K562 (cell line): ENCODE data around the gene SFMBT2. TPM values are rescaled to one million over a fixed set of nuclear protein-coding genes. Genes with fewer than 3 reads are reported as not detected.

ENCODE experiments used
- ATAC-seq: fragments of 200-7000 bp; cut with Tn5 transposase; 3 replicates; pipeline ENCODE4 v1.9.1; 2020; ENCODE audit warnings: moderate library complexity
- BruUV-seq: library from RNA; stranded (reverse); fragments of 400-500 nt; replicated peaks from 2 replicates; lab custom pipeline; 2021; lab: Mats Ljungman, UMichigan
- CTCF ChIA-PET: fragments of 300-600 bp; formaldehyde crosslinking; extraction: SDS; loops from one replicate; lab custom pipeline; 2021; ENCODE audit warnings: low intra/inter-chr PET ratio; lab: Yijun Ruan, JAX
- POLR2A ChIA-PET: fragments of 300-600, 350-650 bp; sonication (Branson Sonifier 250); formaldehyde crosslinking; extraction: SDS; loops from one replicate; lab custom pipeline; 2021; ENCODE audit warnings: antibody characterized with exemption, inconsistent platforms; lab: Yijun Ruan, JAX
- DNase-seq, 4 experiments: peaks; one replicate each; pipeline versions ENCODE4 v3.0.0 to v3.0.0-alpha.2; 2011 to 2018; ENCODE audit warnings: low spot score in 3 of 4, mixed read lengths in 3 of 4; ENCODE audit errors: extremely low read depth in 1 of 4
- FAIRE-seq: peaks from 2 replicates; lab custom pipeline; 2011; peaks lifted over from hg19 to GRCh38; lab: Jason Lieb, UNC
- H2AFZ ChIP-seq: 2 replicates; pipeline ENCODE4 v1.6.0; 2011; ENCODE audit warnings: low read depth, low read length, control low read depth, inconsistent platforms
- H3K27ac ChIP-seq: fragments of 200-600 bp; 3 replicates; pipeline ENCODE4 v1.8.0; 2011; ENCODE audit warnings: low read depth, mild to moderate bottlenecking, control low read depth, inconsistent platforms, low read length, moderate library complexity, mixed read lengths; ENCODE audit errors: extremely low read depth
- H3K27me3 ChIP-seq, 2 experiments: fragments of 300-600 bp in 1 of 2; 2 replicates in 1 of 2; 3 replicates in 1 of 2; pipeline versions ENCODE4 v1.6.0 to v1.8.0; 2011; ENCODE audit warnings: inconsistent platforms in 2 of 2, low read length in 2 of 2, mild to moderate bottlenecking in 1 of 2, mixed read lengths in 1 of 2, moderate library complexity in 1 of 2; ENCODE audit not compliant: control insufficient read depth in 2 of 2, insufficient read depth in 2 of 2
- H3K36me3 ChIP-seq: fragments of 300-600 bp; 3 replicates; pipeline ENCODE4 v1.8.0; 2011; ENCODE audit warnings: mild to moderate bottlenecking, low read length, inconsistent platforms; ENCODE audit not compliant: control insufficient read depth, insufficient read depth
- H3K4me1 ChIP-seq, 2 experiments: fragments of 200-600 bp in 1 of 2; replicated peaks in 1 of 2; 2 replicates in 1 of 2; 3 replicates in 1 of 2; pipeline versions ENCODE4 v1.5.1 to v1.8.0; 2011; ENCODE audit warnings: inconsistent platforms in 2 of 2, low read length in 2 of 2, mild to moderate bottlenecking in 1 of 2, mixed read lengths in 1 of 2, moderate library complexity in 1 of 2; ENCODE audit not compliant: control insufficient read depth in 2 of 2, insufficient read depth in 2 of 2
- H3K4me2 ChIP-seq: 2 replicates; pipeline ENCODE4 v1.6.1; 2011; ENCODE audit warnings: low read length, control low read depth, inconsistent platforms, mixed read lengths; ENCODE audit not compliant: insufficient read depth
- H3K4me3 ChIP-seq: fragments of 200-600 bp; sonication (generic), shearing (Covaris generic); 2 replicates; pipeline ENCODE4 v1.5.1; 2016; ENCODE audit warnings: control low read depth, inconsistent platforms
- H3K79me2 ChIP-seq: fragments of 200-600 bp; 3 replicates; pipeline ENCODE4 v1.8.0; 2011; ENCODE audit warnings: low read length, inconsistent platforms; ENCODE audit not compliant: control insufficient read depth, insufficient read depth
- H3K9ac ChIP-seq, 2 experiments: 2 replicates each; pipeline versions ENCODE4 v1.6.0 to v1.6.1; 2011; ENCODE audit warnings: low read depth in 2 of 2, low read length in 2 of 2, control low read depth in 1 of 2, inconsistent platforms in 1 of 2, mild to moderate bottlenecking in 1 of 2, mixed read lengths in 1 of 2; ENCODE audit not compliant: insufficient read depth in 1 of 2
- H3K9me1 ChIP-seq: one replicate; pipeline ENCODE4 v1.6.0; 2011; ENCODE audit warnings: inconsistent platforms, mild to moderate bottlenecking, low read length, moderate library complexity; ENCODE audit not compliant: control insufficient read depth, insufficient read depth
- H3K9me3 ChIP-seq: replicated peaks from 2 replicates; pipeline ENCODE4 v1.5.1; 2011; ENCODE audit warnings: low read depth, low read length, inconsistent platforms; ENCODE audit not compliant: control insufficient read depth, insufficient read depth
- H4K20me1 ChIP-seq: replicated peaks from 2 replicates; pipeline ENCODE4 v1.6.1; 2011; ENCODE audit warnings: low read length, inconsistent platforms, mixed read lengths; ENCODE audit not compliant: control insufficient read depth, insufficient read depth
- CBFA2T3 ChIP-seq: fragments of 450-650 bp; IDR thresholded peaks from 2 replicates; pipeline ENCODE4 v1.6.1; 2017
- EGR1 ChIP-seq: fragments of 450-650 bp; conservative IDR thresholded peaks from 2 replicates; pipeline ENCODE4 v1.6.1; 2017; ENCODE audit warnings: mild to moderate bottlenecking
- ETS2 ChIP-seq: IDR thresholded peaks from 2 replicates; pipeline ENCODE4 v1.6.1; 2016; ENCODE audit warnings: borderline replicate concordance, missing genetic modification characterization, mild to moderate bottlenecking, moderate library complexity, missing compliant biosample characterization; ENCODE audit not compliant: poor library complexity, severe bottlenecking
- FIP1L1 ChIP-seq: fragments of 200-400 bp; formaldehyde crosslinking; IDR thresholded peaks from 2 replicates; pipeline ENCODE4 v1.6.1; 2018; ENCODE audit warnings: mild to moderate bottlenecking, low read depth, low read length; ENCODE audit not compliant: poor library complexity, severe bottlenecking
- NCOA1 ChIP-seq: fragments of 450-650 bp; IDR thresholded peaks from 2 replicates; pipeline ENCODE4 v1.6.1; 2016; ENCODE audit warnings: low read depth
- POLR2B ChIP-seq: fragments of 450-650 bp; IDR thresholded peaks from 2 replicates; pipeline ENCODE4 v1.6.1; 2018; ENCODE audit warnings: low read depth; ENCODE audit not compliant: partially characterized antibody
- POU5F1 ChIP-seq: fragments of 150-350 bp; IDR thresholded peaks from 2 replicates; pipeline ENCODE4 v1.6.1; 2014; ENCODE audit warnings: borderline replicate concordance, low read length, low read depth, mild to moderate bottlenecking; ENCODE audit not compliant: partially characterized antibody
- RBM17 ChIP-seq: fragments of 200-400 bp; formaldehyde crosslinking; IDR thresholded peaks from 2 replicates; pipeline ENCODE4 v1.6.1; 2017; ENCODE audit warnings: low read depth, mild to moderate bottlenecking, low read length, borderline replicate concordance
- SMARCC2 ChIP-seq: fragments of 450-650 bp; IDR thresholded peaks from 2 replicates; pipeline ENCODE4 v1.6.1; 2017; ENCODE audit warnings: antibody characterized with exemption, moderate library complexity, mild to moderate bottlenecking, low read depth
- SRSF3 ChIP-seq: fragments of 200-400 bp; formaldehyde crosslinking; IDR thresholded peaks from 2 replicates; pipeline ENCODE4 v1.6.1; 2016; ENCODE audit warnings: mild to moderate bottlenecking, low read length, moderate library complexity; ENCODE audit not compliant: insufficient read depth
- ZNF253 ChIP-seq: fragments of 250-450 bp; sonication (Bioruptor Pico); conservative IDR thresholded peaks from 2 replicates; pipeline ENCODE4 v1.6.1; 2021; ENCODE audit warnings: mild to moderate bottlenecking
- WGBS: fragments of 100-300 bp; shearing (Covaris generic); methylation state at CpG from one replicate; pipeline ENCODE4 v1.1.6; 2016; ENCODE audit warnings: low coverage, mixed read lengths; ENCODE audit not compliant: insufficient coverage; ENCODE audit errors: missing lambda C conversion rate; 5-methylcytosine and 5-hydroxymethylcytosine counted together
- in situ Hi-C: fragments of 300-500 bp; cut with MboI; formaldehyde crosslinking; loops from 4 replicates; pipeline ENCODE4 v1.15.0; 2018; ENCODE audit warnings: inconsistent platforms, mixed read lengths
- intact Hi-C: fragments of 100-400 bp; cut with micrococcal nuclease; formaldehyde crosslinking; loops from 2 replicates; pipeline ENCODE4 v1.14.2; 2022
- polyA plus RNA-seq, 8 experiments: library from polyadenylated mRNA; depleted of rRNA in 4 of 8; stranded (reverse) in 5 of 8; unstranded in 3 of 8; fragments of >200 nt; fragmentation: Nextera tagmentation in 2 of 8; fragmentation: Illumina TruSeq in 1 of 8; extraction: Ambion mirVana in 2 of 8; extraction: Trizol in 1 of 8; gene quantifications; 2 replicates each; pipeline versions ENCODE4 v1.2.1 to v1.2.3, GENCODE V29; 2011 to 2014; ENCODE audit warnings: inconsistent platforms in 1 of 8, missing spikeins in 1 of 8
- total RNA-seq, 7 experiments: library from RNA; depleted of rRNA in 6 of 7; stranded (reverse); fragments of >200 nt in 6 of 7; fragmentation: Illumina TruSeq in 2 of 7; extraction: Trizol in 2 of 7; gene quantifications; 2 replicates each; pipeline versions ENCODE4 v1.2.1 to v1.2.3, GENCODE V29; 2011 to 2021; ENCODE audit warnings: low replicate concordance in 1 of 7
- TF ChIP-seq, protein P1 (sequence below): fragments of 450-650 bp; IDR thresholded peaks from 2 replicates; pipeline ENCODE4 v1.7.0; 2016; ENCODE audit warnings: borderline replicate concordance
- TF ChIP-seq, protein P2 (sequence below): sonication (generic); formaldehyde crosslinking; IDR thresholded peaks from 2 replicates; pipeline ENCODE4 v1.8.0; 2023; ENCODE audit warnings: mild to moderate bottlenecking, missing genetic modification reagents

SFMBT2 gene
- total and polyA plus RNA-seq, 9 of the 15 experiments (the other 6 are each of a cell fraction or from before 2014, with no cell fraction given) = 1.2 to 13.6 (median 7.6) TPM

DNA sequence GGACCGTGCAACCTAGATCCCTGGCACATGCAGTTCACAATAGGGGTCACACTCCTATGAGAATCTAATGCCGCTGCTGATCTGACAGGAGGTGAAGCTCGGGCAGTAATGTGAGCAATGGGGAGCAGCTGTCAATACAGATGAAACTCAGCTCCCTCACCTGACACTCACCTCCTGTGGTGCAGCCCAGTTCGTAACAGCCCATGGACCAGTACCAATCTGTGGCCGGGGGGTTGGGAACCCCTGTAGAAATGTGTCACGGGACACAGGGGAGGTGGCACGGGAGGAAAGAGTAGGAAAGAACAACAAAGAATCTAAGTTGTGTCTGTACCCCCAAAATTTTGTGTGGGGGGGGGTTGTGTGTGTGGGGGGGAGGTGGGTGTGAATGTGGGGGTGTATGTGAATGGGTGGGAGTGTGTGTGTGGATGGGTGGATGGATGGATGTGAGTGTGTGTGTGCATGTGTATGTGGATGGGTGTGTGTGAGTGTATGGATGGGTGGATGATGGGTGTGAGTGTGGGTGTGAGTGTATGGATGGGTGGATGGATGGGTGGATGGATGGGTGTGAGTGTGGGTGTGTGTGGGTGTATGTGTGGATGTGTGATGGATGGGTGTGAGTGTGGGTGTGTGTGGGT, 33.1 kb downstream of the SFMBT2 start:
- Histone ChIP-seq H3K9me3 (no peaks in the 10 kb centered on the region), H2AFZ (no peak overlapping the region), H3K4me3 (no peak overlapping the region), H3K36me3 (peaks cover 60% of the 10 kb centered on the region), H3K9me1 (peaks cover 3% of the 10 kb centered on the region), H4K20me1 (peaks cover 7% of the 10 kb centered on the region), H3K27ac (no peak overlapping the region), H3K9ac (no peak overlapping the region), H3K27me3 (no peaks in the 10 kb centered on the region), H3K4me1 (peaks cover 0 to 3% of the 10 kb centered on the region in 2 experiments; a peak in 2 of 5 replicates), H3K4me2 (no peak overlapping the region), H3K79me2 (peaks cover 22% of the 10 kb centered on the region)
- ATAC-seq (no peak), DNase-seq (no peak), FAIRE-seq (no peak)
- ChIA-PET POLR2A (no interaction called here), CTCF (no interaction called here)
- TF ChIP-seq SMARCC2 = no peak
- peak; percentile 68 for TF ChIP-seq EGR1
- 76% methylated on average over 7 of the region's 7 CpGs for WGBS
- intact Hi-C loops = no loop called here
- in situ Hi-C loops = no loop called here
- no TSS peak for BruUV-seq

DNA sequence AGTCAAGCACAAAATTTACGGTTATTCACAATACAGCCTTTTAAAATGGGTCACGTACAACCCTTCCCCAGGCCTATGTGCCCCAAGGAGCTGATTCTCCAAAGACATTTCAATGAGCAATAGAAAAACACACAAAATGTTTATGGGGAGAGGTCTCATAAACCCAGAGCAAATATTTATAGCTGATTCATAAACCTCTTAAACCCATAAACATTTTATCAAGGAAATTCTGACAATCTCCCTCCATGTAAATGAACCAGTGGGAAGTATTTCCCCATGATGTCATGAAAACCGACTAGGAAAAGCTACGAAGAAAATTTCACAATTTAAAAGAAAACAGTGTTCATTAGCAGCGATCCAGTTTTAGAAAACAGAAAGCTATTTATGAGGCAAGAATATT, 36.0 kb downstream of the SFMBT2 start:
- no peak overlapping the region for H2AFZ ChIP-seq
- TF ChIP-seq, protein P1, sequence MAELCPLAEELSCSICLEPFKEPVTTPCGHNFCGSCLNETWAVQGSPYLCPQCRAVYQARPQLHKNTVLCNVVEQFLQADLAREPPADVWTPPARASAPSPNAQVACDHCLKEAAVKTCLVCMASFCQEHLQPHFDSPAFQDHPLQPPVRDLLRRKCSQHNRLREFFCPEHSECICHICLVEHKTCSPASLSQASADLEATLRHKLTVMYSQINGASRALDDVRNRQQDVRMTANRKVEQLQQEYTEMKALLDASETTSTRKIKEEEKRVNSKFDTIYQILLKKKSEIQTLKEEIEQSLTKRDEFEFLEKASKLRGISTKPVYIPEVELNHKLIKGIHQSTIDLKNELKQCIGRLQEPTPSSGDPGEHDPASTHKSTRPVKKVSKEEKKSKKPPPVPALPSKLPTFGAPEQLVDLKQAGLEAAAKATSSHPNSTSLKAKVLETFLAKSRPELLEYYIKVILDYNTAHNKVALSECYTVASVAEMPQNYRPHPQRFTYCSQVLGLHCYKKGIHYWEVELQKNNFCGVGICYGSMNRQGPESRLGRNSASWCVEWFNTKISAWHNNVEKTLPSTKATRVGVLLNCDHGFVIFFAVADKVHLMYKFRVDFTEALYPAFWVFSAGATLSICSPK = no peak
- no peak for TF ChIP-seq ZNF253 (CRISPR knock-in tag)
- no peak for TF ChIP-seq POU5F1
- TF ChIP-seq POLR2B = no peak
- TF ChIP-seq, protein P2, sequence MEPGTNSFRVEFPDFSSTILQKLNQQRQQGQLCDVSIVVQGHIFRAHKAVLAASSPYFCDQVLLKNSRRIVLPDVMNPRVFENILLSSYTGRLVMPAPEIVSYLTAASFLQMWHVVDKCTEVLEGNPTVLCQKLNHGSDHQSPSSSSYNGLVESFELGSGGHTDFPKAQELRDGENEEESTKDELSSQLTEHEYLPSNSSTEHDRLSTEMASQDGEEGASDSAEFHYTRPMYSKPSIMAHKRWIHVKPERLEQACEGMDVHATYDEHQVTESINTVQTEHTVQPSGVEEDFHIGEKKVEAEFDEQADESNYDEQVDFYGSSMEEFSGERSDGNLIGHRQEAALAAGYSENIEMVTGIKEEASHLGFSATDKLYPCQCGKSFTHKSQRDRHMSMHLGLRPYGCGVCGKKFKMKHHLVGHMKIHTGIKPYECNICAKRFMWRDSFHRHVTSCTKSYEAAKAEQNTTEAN (CRISPR knock-in tag) = no peak
- no peak for TF ChIP-seq NCOA1
- TF ChIP-seq SRSF3 = no peak
- no peak for TF ChIP-seq CBFA2T3
- no peak for TF ChIP-seq FIP1L1
- no peak for TF ChIP-seq ETS2 (tag)
- no peak for TF ChIP-seq RBM17

More for the DNA sequence above, 36.0 kb downstream of the SFMBT2 start:
- no peak for FAIRE-seq
- Histone ChIP-seq H4K20me1 (no peaks in the 10 kb centered on the region), H3K4me3 (no peak overlapping the region), H3K79me2 (peaks cover 14% of the 10 kb centered on the region), H3K9me3 (no peaks in the 10 kb centered on the region), H3K9me1 (peaks cover 4% of the 10 kb centered on the region), H3K27ac (no peak overlapping the region), H3K9ac (no peak overlapping the region), H3K27me3 (no peaks in the 10 kb centered on the region), H3K4me1 (peaks cover 0 to 3% of the 10 kb centered on the region in 2 experiments; a peak in 3 of 5 replicates), H3K36me3 (peaks cover 51% of the 10 kb centered on the region), H3K4me2 (no peak overlapping the region)
- ChIA-PET POLR2A (no interaction called here), CTCF (no interaction called here)
- BruUV-seq = no TSS peak
- ATAC-seq = no peak
- 74% methylated on average over 5 of the region's 5 CpGs for WGBS
- no peak for DNase-seq
- intact Hi-C loops = no loop called here
- in situ Hi-C loops = no loop called here
